VCaP (cell line): ENCODE measurements around the gene PAPPA.

Source experiments
- H3K27ac ChIP-seq: fragments of 450-650 bp; 2 replicates; pipeline ENCODE4 v1.5.1; 2017
- TF ChIP-seq, protein P1 (sequence below): fragments of 450-650 bp; conservative IDR thresholded peaks from 2 replicates; pipeline ENCODE4 v1.5.1; 2017; ENCODE audit warnings: mild to moderate bottlenecking, moderate library complexity

PAPPA gene

DNA sequence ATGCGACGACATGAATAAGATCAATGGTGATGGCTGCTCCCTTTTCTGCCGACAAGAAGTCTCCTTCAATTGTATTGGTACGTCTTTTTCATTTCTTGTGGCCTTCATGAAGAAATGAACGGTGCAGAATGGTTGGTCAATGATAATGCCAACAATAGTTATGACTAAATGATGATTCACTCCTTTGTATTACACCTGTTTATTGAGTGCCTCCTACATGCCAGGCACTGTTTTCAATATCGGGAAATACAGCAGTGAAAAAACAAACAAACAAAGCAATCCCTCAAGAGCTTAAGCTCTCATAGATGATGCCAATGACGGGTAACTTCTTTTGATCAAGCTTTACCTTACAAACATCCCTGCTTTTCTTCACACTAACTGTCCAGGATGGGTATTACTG is 117.7 kb downstream of the PAPPA start:
- no peak overlapping the region for H3K27ac ChIP-seq
- TF ChIP-seq, protein P1, sequence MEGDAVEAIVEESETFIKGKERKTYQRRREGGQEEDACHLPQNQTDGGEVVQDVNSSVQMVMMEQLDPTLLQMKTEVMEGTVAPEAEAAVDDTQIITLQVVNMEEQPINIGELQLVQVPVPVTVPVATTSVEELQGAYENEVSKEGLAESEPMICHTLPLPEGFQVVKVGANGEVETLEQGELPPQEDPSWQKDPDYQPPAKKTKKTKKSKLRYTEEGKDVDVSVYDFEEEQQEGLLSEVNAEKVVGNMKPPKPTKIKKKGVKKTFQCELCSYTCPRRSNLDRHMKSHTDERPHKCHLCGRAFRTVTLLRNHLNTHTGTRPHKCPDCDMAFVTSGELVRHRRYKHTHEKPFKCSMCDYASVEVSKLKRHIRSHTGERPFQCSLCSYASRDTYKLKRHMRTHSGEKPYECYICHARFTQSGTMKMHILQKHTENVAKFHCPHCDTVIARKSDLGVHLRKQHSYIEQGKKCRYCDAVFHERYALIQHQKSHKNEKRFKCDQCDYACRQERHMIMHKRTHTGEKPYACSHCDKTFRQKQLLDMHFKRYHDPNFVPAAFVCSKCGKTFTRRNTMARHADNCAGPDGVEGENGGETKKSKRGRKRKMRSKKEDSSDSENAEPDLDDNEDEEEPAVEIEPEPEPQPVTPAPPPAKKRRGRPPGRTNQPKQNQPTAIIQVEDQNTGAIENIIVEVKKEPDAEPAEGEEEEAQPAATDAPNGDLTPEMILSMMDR: no peak

DNA sequence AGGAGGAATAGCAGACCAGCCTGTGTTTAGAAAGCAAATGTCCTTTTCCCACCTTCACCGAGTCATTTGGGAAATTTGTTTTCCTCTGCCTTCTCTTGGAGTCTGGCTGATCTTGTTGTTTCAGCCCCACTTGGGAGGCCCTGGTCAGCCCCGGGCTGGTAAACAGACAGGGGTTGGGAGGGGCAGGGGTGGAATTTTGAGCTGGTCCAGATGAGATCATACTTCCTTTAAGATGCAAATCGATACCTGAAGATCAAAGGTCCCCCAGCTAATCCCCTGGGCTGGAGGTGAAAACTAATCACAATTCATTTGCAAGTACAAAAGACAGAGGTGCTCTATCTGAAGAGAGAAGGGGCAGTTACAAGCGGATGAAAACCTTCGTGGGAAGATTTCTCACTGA is 118.4 kb downstream of the PAPPA start:
- TF ChIP-seq, protein P1: no peak
- no peak overlapping the region for H3K27ac ChIP-seq

DNA sequence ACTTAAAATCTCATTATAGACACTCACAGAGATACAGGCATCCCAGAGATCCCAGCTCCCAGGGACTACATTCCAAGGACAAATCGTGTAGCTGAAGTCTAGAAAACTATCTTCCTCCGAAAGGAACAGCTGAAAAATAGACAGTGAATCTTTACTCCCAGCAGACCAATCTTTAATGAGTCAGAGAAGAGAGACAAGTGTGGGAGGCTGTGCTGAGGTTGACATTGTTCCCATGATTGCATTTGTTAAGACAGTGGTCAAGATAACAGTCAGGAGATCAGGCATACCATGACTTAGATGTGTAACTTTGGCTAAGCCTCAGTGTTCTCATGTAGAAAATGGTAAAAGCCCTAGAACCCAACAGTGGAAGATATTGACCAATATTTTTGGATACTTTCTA is 120.7 kb downstream of the PAPPA start:
- TF ChIP-seq, protein P1: no peak
- H3K27ac ChIP-seq: no peak overlapping the region

DNA sequence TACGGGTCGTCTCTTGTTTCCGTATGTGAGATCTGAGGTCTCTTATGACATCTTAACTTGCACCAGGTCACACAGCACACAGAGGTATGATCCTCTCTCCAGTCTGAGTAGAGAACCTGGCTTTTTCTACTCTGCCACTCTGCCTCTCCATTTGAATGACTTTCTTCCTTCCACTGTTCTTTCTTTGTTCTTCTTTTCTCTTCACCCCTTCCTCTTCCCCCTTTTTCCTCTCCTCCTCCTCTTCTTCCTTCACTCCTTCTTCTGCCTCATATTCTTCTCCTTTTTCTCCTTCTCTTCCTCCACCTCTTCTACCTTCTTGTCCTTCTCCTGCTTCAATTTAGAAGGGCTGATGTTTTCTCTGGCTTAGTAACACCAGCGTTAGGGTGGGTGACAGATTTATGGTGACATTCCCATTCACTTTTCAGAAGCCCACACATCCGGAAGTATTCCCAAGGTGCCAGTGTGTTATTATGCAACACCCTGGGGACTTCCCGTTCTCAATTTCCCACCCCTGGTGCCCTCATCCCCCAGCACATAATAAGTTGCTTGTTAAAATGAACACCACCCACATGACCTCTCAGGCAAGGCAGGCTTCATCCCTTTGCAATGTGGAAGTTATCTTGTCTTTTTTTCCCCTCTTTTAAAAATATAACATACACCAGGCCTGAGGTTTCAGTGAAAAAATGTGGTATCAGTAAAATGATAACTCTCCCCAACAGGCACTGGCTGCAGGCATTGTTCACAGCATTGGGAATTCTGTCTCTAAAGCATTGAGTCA is 122.0 kb downstream of the PAPPA start:
- no peak overlapping the region for H3K27ac ChIP-seq
- TF ChIP-seq, protein P1: no peak

DNA sequence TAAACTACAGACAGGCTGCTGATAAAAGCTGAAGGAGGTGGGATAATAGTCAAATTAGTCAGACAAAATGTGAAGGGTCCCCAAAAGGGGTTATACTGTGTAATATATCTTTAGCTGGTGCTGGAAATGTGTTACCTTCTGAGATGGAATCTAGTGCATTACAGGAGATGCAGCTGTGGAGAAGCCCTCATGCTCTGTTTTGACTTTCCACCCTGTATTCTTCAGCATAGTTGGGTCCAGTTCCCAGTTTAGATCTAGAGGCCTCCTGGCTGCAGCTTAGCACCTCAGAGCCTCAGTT is 122.6 kb downstream of the PAPPA start:
- no peak overlapping the region for H3K27ac ChIP-seq
- TF ChIP-seq, protein P1: no peak

DNA sequence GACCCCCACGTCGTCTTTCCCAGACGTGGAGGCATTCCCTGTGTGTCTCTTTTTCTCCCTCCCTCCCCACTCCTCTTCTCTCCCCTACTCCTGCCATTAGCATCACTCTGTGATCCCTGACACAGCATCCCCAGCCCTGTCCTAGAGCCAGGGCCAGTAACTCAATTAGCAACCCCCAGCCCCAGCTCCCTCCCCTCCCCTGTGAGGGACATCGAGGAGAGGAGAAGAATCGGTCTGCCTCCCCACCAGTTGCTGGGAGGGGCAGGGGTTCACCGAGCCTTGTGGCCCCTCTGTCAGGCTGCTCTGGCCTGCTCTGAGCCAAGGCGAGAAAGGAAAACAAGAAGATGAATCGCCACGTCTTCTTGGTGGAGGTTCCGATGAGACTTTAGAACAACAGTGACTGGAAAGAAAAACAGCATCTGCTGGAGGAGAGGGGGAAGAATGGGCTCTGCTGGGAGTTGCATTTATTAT is 123.1 kb downstream of the PAPPA start:
- H3K27ac ChIP-seq: no peak overlapping the region
- TF ChIP-seq, protein P1: no peak

DNA sequence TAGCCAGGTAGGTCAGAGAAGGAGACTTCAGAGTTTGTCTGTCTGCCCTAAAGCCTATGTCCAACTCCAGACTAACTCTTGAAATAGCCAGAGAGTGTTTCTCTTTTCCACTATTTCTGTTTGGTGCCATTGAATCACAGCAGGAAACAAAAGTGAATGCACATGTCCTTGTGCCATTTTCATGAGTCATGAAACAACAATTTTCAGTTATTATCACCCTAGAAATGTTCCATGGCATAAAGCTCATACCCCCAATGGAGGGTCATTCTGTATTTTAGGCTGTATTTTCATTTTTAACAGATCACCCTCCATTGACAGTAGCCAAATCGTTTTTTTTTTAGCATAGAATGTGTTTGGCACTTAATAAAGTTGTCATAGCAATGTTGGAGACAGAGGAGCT is 124.7 kb downstream of the PAPPA start:
- TF ChIP-seq, protein P1: no peak
- H3K27ac ChIP-seq: no peak overlapping the region
